Small intestine (tissue), 7 donors: ENCODE data around the gene GINS2. TPM values are rescaled to one million over a fixed set of nuclear protein-coding genes. Genes with fewer than 3 reads are reported as not detected.
A peak's percentile ranks its signal among the peaks of the same experiment; 100 is the strongest.

Experiments used
- DNase-seq, 2 donors: peaks; one replicate each; pipeline versions ENCODE4 v3.0.0 to v3.0.0-alpha.2; 2013
- FAIRE-seq: peaks from 2 replicates; lab custom pipeline; 2012; peaks lifted over from hg19 to GRCh38; lab: Jason Lieb, UNC
- H3K27ac ChIP-seq, 3 donors: one replicate each; pipeline ENCODE4 v1.5.1; 2013; ENCODE audit warnings: low read length in 2 of 3, mild to moderate bottlenecking in 2 of 3, control low read depth in 1 of 3, inconsistent platforms in 1 of 3, low read depth in 1 of 3, moderate library complexity in 1 of 3
- H3K27me3 ChIP-seq, 3 donors: one replicate each; pipeline ENCODE4 v1.6.1; 2013; ENCODE audit warnings: low read length in 3 of 3, inconsistent platforms in 1 of 3; ENCODE audit not compliant: control insufficient read depth in 3 of 3, insufficient read depth in 3 of 3
- H3K36me3 ChIP-seq, 3 donors: one replicate each; pipeline ENCODE4 v1.6.1; 2013; ENCODE audit warnings: low read length in 3 of 3, inconsistent platforms in 1 of 3, low read depth in 1 of 3, mild to moderate bottlenecking in 1 of 3, moderate library complexity in 1 of 3; ENCODE audit not compliant: control insufficient read depth in 3 of 3, insufficient read depth in 2 of 3
- H3K4me1 ChIP-seq, 3 donors: one replicate each; pipeline ENCODE4 v1.6.1; 2013; ENCODE audit warnings: low read length in 2 of 3, inconsistent platforms in 1 of 3, low read depth in 1 of 3, mild to moderate bottlenecking in 1 of 3, moderate library complexity in 1 of 3; ENCODE audit not compliant: control insufficient read depth in 3 of 3, insufficient read depth in 2 of 3
- H3K4me3 ChIP-seq, 3 donors: one replicate each; pipeline ENCODE4 v1.5.1; 2013; ENCODE audit warnings: low read length in 3 of 3, control low read depth in 1 of 3, inconsistent platforms in 1 of 3, low read depth in 1 of 3, mild to moderate bottlenecking in 1 of 3, moderate library complexity in 1 of 3
- H3K9me3 ChIP-seq, 2 donors: one replicate each; pipeline ENCODE4 v1.6.1; 2013; ENCODE audit warnings: low read depth in 1 of 2, low read length in 1 of 2; ENCODE audit not compliant: control insufficient read depth in 2 of 2, insufficient read depth in 1 of 2
- WGBS, 3 donors: extraction: QIAGEN DNeasy Blood & Tissue Kit; methylation state at CpG; one replicate each; pipeline ENCODE4 v1.1.7; 2013; 5-methylcytosine and 5-hydroxymethylcytosine counted together
- polyA plus RNA-seq, 4 donors: library from polyadenylated mRNA; stranded (reverse) in 3 of 4; unstranded in 1 of 4; fragments of 200-250 nt in 3 of 4; fragments of 120-200 nt in 1 of 4; gene quantifications; one replicate each; pipeline versions ENCODE4 v1.2.1 to v1.2.3, GENCODE V29; 2013
- donor health status: healthy with polysubstance abuse.
- donor health status: control.
- donor health status: control.
- donor health status: Bipolar disorder and iron deficiency.
- donor health status: healthy.

The GINS2 gene
- polyA plus RNA-seq, 4 donors = 2.0 to 11.2 (median 6.4) TPM

GRCh38 chr16:85676466-85676865 lies 12.3 kb downstream of the GINS2 start:
- H3K9me3 ChIP-seq = no peaks in the 10 kb centered on the region
- DNase-seq (no peak), FAIRE-seq (no peak)
- no peaks in the 10 kb centered on the region for H3K27me3 ChIP-seq
- WGBS, 3 donors = 88 to 91% (median 88%) methylated on average over 7 of the region's 7 CpGs
- peaks cover 0 to 30% (median 4%) of the 10 kb centered on the region in 3 donors for H3K4me1 ChIP-seq
- H3K27ac ChIP-seq = no peak overlapping the region
- H3K36me3 ChIP-seq = peaks cover 10 to 77% (median 16%) of the 10 kb centered on the region in 3 donors
- no peak overlapping the region for H3K4me3 ChIP-seq

- Histone ChIP-seq H3K4me3 (no peak overlapping the region), H3K27me3 (no peaks in the 10 kb centered on the region), H3K9me3 (no peaks in the 10 kb centered on the region), H3K36me3 (peaks cover 13 to 76% (median 20%) of the 10 kb centered on the region in 3 donors), H3K27ac (no peak overlapping the region), H3K4me1 (peaks cover 0 to 23% (median 4%) of the 10 kb centered on the region in 3 donors)
- FAIRE-seq = no peak
- 42 to 58% (median 51%) methylated on average over 4 of the region's 4 CpGs for WGBS, 3 donors
- no peak for DNase-seq
These were observed 13.4 kb downstream of the GINS2 start for GRCh38 chr16:85675251-85675874.

- Histone ChIP-seq H3K4me1 (peaks cover 0 to 20% (median 4%) of the 10 kb centered on the region in 3 donors), H3K36me3 (peaks cover 13 to 70% (median 22%) of the 10 kb centered on the region in 3 donors), H3K27me3 (no peaks in the 10 kb centered on the region), H3K27ac (peak overlapping the region in 1 of 3 donors; percentile 26), H3K9me3 (no peaks in the 10 kb centered on the region), H3K4me3 (no peak overlapping the region)
- no peak for FAIRE-seq
- 61 to 82% (median 62%) methylated on average over 6 of the region's 6 CpGs for WGBS, 3 donors
- DNase-seq = no peak
These were observed 13.9 kb downstream of the GINS2 start for GRCh38 chr16:85674828-85675227.

- 33 to 70% (median 54%) methylated on average over 4 of the region's 4 CpGs for WGBS, 3 donors
- H3K36me3 ChIP-seq = peaks cover 15 to 70% (median 25%) of the 10 kb centered on the region in 3 donors
- H3K4me3 ChIP-seq = no peak overlapping the region
- FAIRE-seq = no peak
- no peak for DNase-seq
- H3K27me3 ChIP-seq = no peaks in the 10 kb centered on the region
- H3K27ac ChIP-seq = peak overlapping the region in 1 of 3 donors; percentile 32
- no peaks in the 10 kb centered on the region for H3K9me3 ChIP-seq
- peaks cover 0 to 20% (median 4%) of the 10 kb centered on the region in 3 donors for H3K4me1 ChIP-seq
These were observed 14.4 kb downstream of the GINS2 start for GRCh38 chr16:85674418-85674755.

GRCh38 chr16:85673529-85674417 lies 15.0 kb downstream of the GINS2 start:
- Histone ChIP-seq H3K4me3 (no peak overlapping the region), H3K27me3 (no peaks in the 10 kb centered on the region), H3K9me3 (no peaks in the 10 kb centered on the region), H3K36me3 (peaks cover 18 to 71% (median 26%) of the 10 kb centered on the region in 3 donors), H3K27ac (peak overlapping the region in 1 of 3 donors; percentile 32), H3K4me1 (peaks cover 0 to 17% (median 4%) of the 10 kb centered on the region in 3 donors)
- peak; percentile 52 to 82 for DNase-seq
- FAIRE-seq = no peak
- 36 to 56% (median 44%) methylated on average over 19 of the region's 19 CpGs for WGBS, 3 donors

- peaks cover 35 to 78% (median 44%) of the 10 kb centered on the region in 3 donors for H3K36me3 ChIP-seq
- DNase-seq = no peak
These were observed 17.9 kb downstream of the GINS2 start for GRCh38 chr16:85670840-85671239.

GRCh38 chr16:85668676-85669424 lies 19.9 kb downstream of the GINS2 start:
- Histone ChIP-seq H3K4me1 (peaks cover 0 to 5% (median 2%) of the 10 kb centered on the region in 3 donors), H3K9me3 (no peaks in the 10 kb centered on the region), H3K4me3 (no peak overlapping the region), H3K27ac (no peak overlapping the region), H3K36me3 (peaks cover 43 to 82% (median 43%) of the 10 kb centered on the region in 3 donors), H3K27me3 (no peaks in the 10 kb centered on the region)
- FAIRE-seq (no peak), DNase-seq (no peak)
- 91 to 95% (median 93%) methylated on average over 10 of the region's 10 CpGs for WGBS, 3 donors

More at GRCh38 chr16:85670840-85671239, 17.9 kb downstream of the GINS2 start:
- no peaks in the 10 kb centered on the region for H3K27me3 ChIP-seq
- FAIRE-seq = no peak
- H3K9me3 ChIP-seq = no peaks in the 10 kb centered on the region
- H3K4me1 ChIP-seq = peaks cover 0 to 9% (median 4%) of the 10 kb centered on the region in 3 donors
- WGBS, 3 donors = 95 to 96% (median 96%) methylated on average over 14 of the region's 14 CpGs
- no peak overlapping the region for H3K27ac ChIP-seq
- H3K4me3 ChIP-seq = no peak overlapping the region
